A549 (cell line): ENCODE data around the gene MXRA7. TPM values are rescaled to one million over a fixed set of nuclear protein-coding genes. Genes with fewer than 3 reads are reported as not detected.

Source experiments
- BHLHE40 ChIP-seq: IDR thresholded peaks from 2 replicates; pipeline ENCODE4 v1.6.1; 2012; ENCODE audit warnings: low read depth, low read length, inconsistent platforms
- CBX2 ChIP-seq: fragments of 200-600 bp; sonication (generic); IDR thresholded peaks from 2 replicates; pipeline ENCODE4 v1.6.1; 2016; ENCODE audit warnings: low read depth, mild to moderate bottlenecking, borderline replicate concordance
- CBX8 ChIP-seq: fragments of 200-600 bp; sonication (generic); IDR thresholded peaks from 2 replicates; pipeline ENCODE4 v1.6.1; 2016
- CEBPB ChIP-seq, 2 experiments: fragments of >200 bp in 1 of 2; sonication (Bioruptor Twin) in 1 of 2; formaldehyde crosslinking in 1 of 2; IDR thresholded peaks; 2 replicates each; pipeline ENCODE4 v1.6.1; 2012 to 2016
- EHF ChIP-seq: fragments of 250-450 bp; sonication (Bioruptor Pico); IDR thresholded peaks from 2 replicates; pipeline ENCODE4 v1.5.0; 2020; ENCODE audit warnings: mild to moderate bottlenecking
- EHMT2 ChIP-seq: fragments of 200-600 bp; sonication (generic); IDR thresholded peaks from 2 replicates; pipeline ENCODE4 v1.6.1; 2016; ENCODE audit warnings: antibody characterized with exemption, low read depth, mild to moderate bottlenecking, moderate library complexity
- EP300 ChIP-seq, 2 experiments: fragments of >200 bp; sonication (Bioruptor Twin); formaldehyde crosslinking; IDR thresholded peaks; 2 replicates in 1 of 2; 3 replicates in 1 of 2; pipeline ENCODE4 v1.6.1; 2016 to 2017
- FOSB ChIP-seq: fragments of 250-450 bp; sonication (Bioruptor Pico); IDR thresholded peaks from 2 replicates; pipeline ENCODE4 v1.5.0; 2020; ENCODE audit warnings: mild to moderate bottlenecking, moderate library complexity
- GATA3 ChIP-seq: IDR thresholded peaks from 2 replicates; pipeline ENCODE4 v1.6.1; 2012; ENCODE audit warnings: borderline replicate concordance
- HDAC2 ChIP-seq: fragments of 200-600 bp; sonication (generic); IDR thresholded peaks from 2 replicates; pipeline ENCODE4 v1.6.1; 2016
- HEYL ChIP-seq: fragments of 250-450 bp; sonication (Bioruptor Pico); IDR thresholded peaks from 2 replicates; pipeline ENCODE4 v1.8.0; 2021; ENCODE audit warnings: mild to moderate bottlenecking, moderate library complexity
- HOXB13 ChIP-seq: fragments of 250-450 bp; sonication (Bioruptor Pico); IDR thresholded peaks from 2 replicates; pipeline ENCODE4 v1.5.0; 2020; ENCODE audit warnings: low read depth, mild to moderate bottlenecking, moderate library complexity
- HOXB5 ChIP-seq: fragments of 250-450 bp; sonication (Bioruptor Pico); IDR thresholded peaks from 2 replicates; pipeline ENCODE4 v1.5.0; 2020; ENCODE audit warnings: mild to moderate bottlenecking, moderate library complexity
- JUN ChIP-seq, 2 experiments: fragments of >200 bp; sonication (Bioruptor Twin); formaldehyde crosslinking; IDR thresholded peaks; 2 replicates in 1 of 2; 3 replicates in 1 of 2; pipeline ENCODE4 v1.6.1; 2016 to 2017
- JUNB ChIP-seq: fragments of >200 bp; sonication (Bioruptor Twin); formaldehyde crosslinking; IDR thresholded peaks from 2 replicates; pipeline ENCODE4 v1.6.1; 2016
- KDM1A ChIP-seq: fragments of 200-600 bp; sonication (generic); IDR thresholded peaks from 2 replicates; pipeline ENCODE4 v1.6.1; 2016; ENCODE audit warnings: low read depth, mild to moderate bottlenecking
- MAFK ChIP-seq: fragments of 450-650 bp; IDR thresholded peaks from 2 replicates; pipeline ENCODE4 v1.6.1; 2014; ENCODE audit not compliant: partially characterized antibody
- MYC ChIP-seq: IDR thresholded peaks from 2 replicates; pipeline ENCODE4 v1.6.1; 2012; ENCODE audit warnings: mild to moderate bottlenecking, inconsistent platforms, low read length, improper control_type of control experiment, borderline replicate concordance
- NFE2L2 ChIP-seq: fragments of 150-350 bp; conservative IDR thresholded peaks from 2 replicates; pipeline ENCODE4 v1.6.1; 2014; ENCODE audit warnings: low read length
- NPAS2 ChIP-seq: fragments of 250-450 bp; sonication (Bioruptor Pico); IDR thresholded peaks from 2 replicates; pipeline ENCODE4 v1.8.0; 2022; ENCODE audit warnings: mild to moderate bottlenecking, moderate library complexity, borderline replicate concordance
- PHF8 ChIP-seq: fragments of 200-600 bp; sonication (generic); IDR thresholded peaks from 2 replicates; pipeline ENCODE4 v1.6.1; 2016; ENCODE audit warnings: low read depth, mild to moderate bottlenecking, antibody characterized with exemption, moderate library complexity, borderline replicate concordance
- POLR2A ChIP-seq: IDR thresholded peaks from 2 replicates; pipeline ENCODE4 v1.6.1; 2012; ENCODE audit warnings: mild to moderate bottlenecking, low read length
- POLR2AphosphoS2 ChIP-seq: conservative IDR thresholded peaks from 2 replicates; pipeline ENCODE4 v1.6.1; 2012; ENCODE audit warnings: low read length, improper control_type of control experiment, inconsistent platforms
- RAD21 ChIP-seq, 2 experiments: fragments of >200 bp in 1 of 2; sonication (Bioruptor Twin) in 1 of 2; formaldehyde crosslinking in 1 of 2; IDR thresholded peaks in 1 of 2; conservative IDR thresholded peaks in 1 of 2; 2 replicates in 1 of 2; 3 replicates in 1 of 2; pipeline ENCODE4 v1.6.1; 2012 to 2018; ENCODE audit warnings: inconsistent platforms in 1 of 2
- RCOR1 ChIP-seq: fragments of 150-350 bp; IDR thresholded peaks from 2 replicates; pipeline ENCODE4 v1.6.1; 2014; ENCODE audit warnings: antibody characterized with exemption, low read length, low read depth
- RFX5 ChIP-seq: fragments of 450-650 bp; IDR thresholded peaks from 2 replicates; pipeline ENCODE4 v1.7.1; 2014; ENCODE audit warnings: antibody characterized with exemption, mild to moderate bottlenecking, moderate library complexity
- RNF2 ChIP-seq: fragments of 200-600 bp; sonication (generic); IDR thresholded peaks from 2 replicates; pipeline ENCODE4 v1.6.1; 2016; ENCODE audit warnings: low read depth, mild to moderate bottlenecking, antibody characterized with exemption, moderate library complexity, borderline replicate concordance
- SMC3 ChIP-seq: fragments of >200 bp; sonication (Bioruptor Twin); formaldehyde crosslinking; IDR thresholded peaks from 3 replicates; pipeline ENCODE4 v1.6.1; 2018; ENCODE audit warnings: inconsistent platforms
- SREBF2 ChIP-seq: fragments of 450-650 bp; IDR thresholded peaks from 2 replicates; pipeline ENCODE4 v1.6.1; 2014; ENCODE audit warnings: mild to moderate bottlenecking, moderate library complexity
- TFCP2L1 ChIP-seq: fragments of 250-450 bp; sonication (Bioruptor Pico); IDR thresholded peaks from 2 replicates; pipeline ENCODE4 v1.5.0; 2021; ENCODE audit warnings: mild to moderate bottlenecking
- TP53 ChIP-seq: fragments of 250-450 bp; sonication (Bioruptor Pico); IDR thresholded peaks from 2 replicates; pipeline ENCODE4 v1.5.0; 2021; ENCODE audit warnings: mild to moderate bottlenecking, moderate library complexity
- ZC3H11A ChIP-seq: fragments of 450-650 bp; IDR thresholded peaks from 2 replicates; pipeline ENCODE4 v1.6.1; 2014; ENCODE audit warnings: antibody characterized with exemption, mild to moderate bottlenecking
- ZFP36 ChIP-seq: fragments of 450-650 bp; IDR thresholded peaks from 2 replicates; pipeline ENCODE4 v1.6.1; 2014; ENCODE audit warnings: borderline replicate concordance; ENCODE audit not compliant: partially characterized antibody
- ZNF302 ChIP-seq: fragments of 250-450 bp; sonication (Bioruptor Pico); IDR thresholded peaks from 2 replicates; pipeline ENCODE4 v1.9.0; 2021; ENCODE audit warnings: inconsistent platforms, mild to moderate bottlenecking, moderate library complexity
- polyA plus RNA-seq, 4 experiments: library from polyadenylated mRNA; depleted of rRNA in 3 of 4; stranded (reverse); fragments of >200 nt; fragmentation: RNase III in 1 of 4; extraction: RNeasy Plus Mini Kit Qiagen cat#74134 plus additional on column Dnase treatment in 1 of 4; gene quantifications; 2 replicates in 3 of 4; 3 replicates in 1 of 4; pipeline ENCODE4 v1.2.3, GENCODE V29; 2011 to 2017
- TF ChIP-seq, protein P1 (sequence below): IDR thresholded peaks from 2 replicates; pipeline ENCODE4 v1.6.1; 2012; ENCODE audit warnings: low read depth, borderline replicate concordance
- TF ChIP-seq, protein P2 (sequence below): fragments of 250-450 bp; sonication (Bioruptor Pico); IDR thresholded peaks from 2 replicates; pipeline ENCODE4 v1.5.0; 2020; ENCODE audit warnings: low read depth, mild to moderate bottlenecking, moderate library complexity
- TF ChIP-seq, protein P3 (sequence below): IDR thresholded peaks from 2 replicates; pipeline ENCODE4 v1.6.1; 2012
- TF ChIP-seq, protein P4 (sequence below): fragments of >200 bp; sonication (Bioruptor Twin); formaldehyde crosslinking; IDR thresholded peaks from 3 replicates; pipeline ENCODE4 v1.6.1; 2016
- TF ChIP-seq, protein P5 (sequence below): IDR thresholded peaks from 2 replicates; pipeline ENCODE4 v1.6.1; 2012
- TF ChIP-seq, protein P6 (sequence below): fragments of 250-450 bp; sonication (Bioruptor Pico); IDR thresholded peaks from 2 replicates; pipeline ENCODE4 v1.5.0; 2021; ENCODE audit warnings: mild to moderate bottlenecking, moderate library complexity, borderline replicate concordance

The MXRA7 gene
- polyA plus RNA-seq, 2 of the 4 experiments (the other 2 are of a cell fraction): 47.8 to 57.2 TPM

DNA sequence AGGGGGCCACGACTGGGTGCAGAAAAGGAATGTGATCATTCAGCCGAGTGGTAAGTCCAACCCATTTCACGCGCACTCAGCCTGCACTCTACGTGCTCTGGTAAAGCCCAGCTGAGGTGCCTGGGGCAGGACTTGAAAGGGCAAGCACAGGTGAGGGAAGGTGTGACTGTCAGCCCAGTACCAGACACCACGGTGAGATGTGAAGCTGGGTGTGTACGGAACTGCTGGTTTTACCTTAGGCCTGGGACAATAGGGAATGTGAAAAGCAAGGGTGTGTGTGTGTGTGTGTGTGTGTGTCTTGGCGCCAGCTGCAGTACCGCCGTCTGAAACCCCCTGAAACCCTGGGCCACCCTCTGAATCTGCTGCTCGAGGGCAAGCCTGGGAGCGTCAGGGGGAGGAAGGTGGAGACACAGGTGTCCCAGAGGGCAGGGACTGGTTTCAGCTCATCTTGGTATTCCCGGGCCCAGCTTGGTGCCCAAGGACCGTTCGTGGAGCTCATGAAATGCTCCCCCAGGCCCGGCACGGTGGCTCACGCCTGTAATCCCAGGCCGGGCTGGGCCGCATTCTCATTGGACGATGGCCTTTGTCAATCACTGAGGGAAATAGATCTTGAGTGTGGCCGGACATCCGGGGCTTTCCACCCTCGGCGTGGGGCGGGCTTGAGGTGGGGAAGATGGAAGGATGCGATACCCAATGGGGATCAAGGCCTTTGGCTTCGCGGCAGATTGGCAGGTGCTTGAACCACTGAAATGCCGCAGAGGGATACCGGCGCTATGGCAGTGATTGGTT is 39.4 kb downstream of the MXRA7 start (continued):
- TF ChIP-seq, protein P1, sequence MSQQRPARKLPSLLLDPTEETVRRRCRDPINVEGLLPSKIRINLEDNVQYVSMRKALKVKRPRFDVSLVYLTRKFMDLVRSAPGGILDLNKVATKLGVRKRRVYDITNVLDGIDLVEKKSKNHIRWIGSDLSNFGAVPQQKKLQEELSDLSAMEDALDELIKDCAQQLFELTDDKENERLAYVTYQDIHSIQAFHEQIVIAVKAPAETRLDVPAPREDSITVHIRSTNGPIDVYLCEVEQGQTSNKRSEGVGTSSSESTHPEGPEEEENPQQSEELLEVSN: peak; percentile 58; the same call in 1 of the 2 replicates
- TF ChIP-seq CEBPB (IDR thresholded peaks at IDR 0.05) (no peak), HDAC2 (no peak), RAD21 (conservative IDR thresholded peaks at IDR 0.05 in 1 of 2, IDR thresholded peaks at IDR 0.05 in 1 of 2) (no peak), EHF (CRISPR knock-in tag) (no peak), SREBF2 (no peak), NFE2L2 (no peak), HOXB13 (CRISPR knock-in tag) (no peak), CBX8 (no peak), RCOR1 (no peak), HEYL (CRISPR knock-in tag) (no peak), FOSB (no peak), NPAS2 (CRISPR knock-in tag) (no peak), JUN (IDR thresholded peaks at IDR 0.05) (peak; percentile 30 to 49; a peak in 3 of 5 replicates), MAFK (no peak), TFCP2L1 (CRISPR knock-in tag) (no peak), RFX5 (no peak), HOXB5 (CRISPR knock-in tag) (0 out of 2 replicates have a peak, but pooled peaks have one; percentile 22), RNF2 (no peak), TP53 (no peak), POLR2A (peak; percentile 66), SMC3 (no peak), GATA3 (no peak), EP300 (IDR thresholded peaks at IDR 0.05) (no peak), ZNF302 (CRISPR knock-in tag) (no peak), ZFP36 (no peak), PHF8 (peak; percentile 34; the same call in 1 of the 2 replicates), JUNB (no peak), CBX2 (no peak), POLR2AphosphoS2 (no peak), EHMT2 (no peak), KDM1A (no peak), MYC (peak; percentile 17; the same call in 1 of the 2 replicates), BHLHE40 (no peak), ZC3H11A (no peak)
- TF ChIP-seq, protein P2, sequence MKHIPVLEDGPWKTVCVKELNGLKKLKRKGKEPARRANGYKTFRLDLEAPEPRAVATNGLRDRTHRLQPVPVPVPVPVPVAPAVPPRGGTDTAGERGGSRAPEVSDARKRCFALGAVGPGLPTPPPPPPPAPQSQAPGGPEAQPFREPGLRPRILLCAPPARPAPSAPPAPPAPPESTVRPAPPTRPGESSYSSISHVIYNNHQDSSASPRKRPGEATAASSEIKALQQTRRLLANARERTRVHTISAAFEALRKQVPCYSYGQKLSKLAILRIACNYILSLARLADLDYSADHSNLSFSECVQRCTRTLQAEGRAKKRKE (CRISPR knock-in tag): no peak; the same call in 1 of the 2 replicates
- TF ChIP-seq, protein P3, sequence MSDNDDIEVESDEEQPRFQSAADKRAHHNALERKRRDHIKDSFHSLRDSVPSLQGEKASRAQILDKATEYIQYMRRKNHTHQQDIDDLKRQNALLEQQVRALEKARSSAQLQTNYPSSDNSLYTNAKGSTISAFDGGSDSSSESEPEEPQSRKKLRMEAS: peak; percentile 82
- TF ChIP-seq, protein P4, sequence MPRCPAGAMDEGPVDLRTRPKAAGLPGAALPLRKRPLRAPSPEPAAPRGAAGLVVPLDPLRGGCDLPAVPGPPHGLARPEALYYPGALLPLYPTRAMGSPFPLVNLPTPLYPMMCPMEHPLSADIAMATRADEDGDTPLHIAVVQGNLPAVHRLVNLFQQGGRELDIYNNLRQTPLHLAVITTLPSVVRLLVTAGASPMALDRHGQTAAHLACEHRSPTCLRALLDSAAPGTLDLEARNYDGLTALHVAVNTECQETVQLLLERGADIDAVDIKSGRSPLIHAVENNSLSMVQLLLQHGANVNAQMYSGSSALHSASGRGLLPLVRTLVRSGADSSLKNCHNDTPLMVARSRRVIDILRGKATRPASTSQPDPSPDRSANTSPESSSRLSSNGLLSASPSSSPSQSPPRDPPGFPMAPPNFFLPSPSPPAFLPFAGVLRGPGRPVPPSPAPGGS: peak; percentile 44; the same call in 2 of the 3 replicates
- TF ChIP-seq, protein P5, sequence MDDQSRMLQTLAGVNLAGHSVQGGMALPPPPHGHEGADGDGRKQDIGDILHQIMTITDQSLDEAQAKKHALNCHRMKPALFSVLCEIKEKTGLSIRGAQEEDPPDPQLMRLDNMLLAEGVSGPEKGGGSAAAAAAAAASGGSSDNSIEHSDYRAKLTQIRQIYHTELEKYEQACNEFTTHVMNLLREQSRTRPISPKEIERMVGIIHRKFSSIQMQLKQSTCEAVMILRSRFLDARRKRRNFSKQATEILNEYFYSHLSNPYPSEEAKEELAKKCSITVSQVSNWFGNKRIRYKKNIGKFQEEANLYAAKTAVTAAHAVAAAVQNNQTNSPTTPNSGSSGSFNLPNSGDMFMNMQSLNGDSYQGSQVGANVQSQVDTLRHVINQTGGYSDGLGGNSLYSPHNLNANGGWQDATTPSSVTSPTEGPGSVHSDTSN: peak; percentile 100
- TF ChIP-seq, protein P6, sequence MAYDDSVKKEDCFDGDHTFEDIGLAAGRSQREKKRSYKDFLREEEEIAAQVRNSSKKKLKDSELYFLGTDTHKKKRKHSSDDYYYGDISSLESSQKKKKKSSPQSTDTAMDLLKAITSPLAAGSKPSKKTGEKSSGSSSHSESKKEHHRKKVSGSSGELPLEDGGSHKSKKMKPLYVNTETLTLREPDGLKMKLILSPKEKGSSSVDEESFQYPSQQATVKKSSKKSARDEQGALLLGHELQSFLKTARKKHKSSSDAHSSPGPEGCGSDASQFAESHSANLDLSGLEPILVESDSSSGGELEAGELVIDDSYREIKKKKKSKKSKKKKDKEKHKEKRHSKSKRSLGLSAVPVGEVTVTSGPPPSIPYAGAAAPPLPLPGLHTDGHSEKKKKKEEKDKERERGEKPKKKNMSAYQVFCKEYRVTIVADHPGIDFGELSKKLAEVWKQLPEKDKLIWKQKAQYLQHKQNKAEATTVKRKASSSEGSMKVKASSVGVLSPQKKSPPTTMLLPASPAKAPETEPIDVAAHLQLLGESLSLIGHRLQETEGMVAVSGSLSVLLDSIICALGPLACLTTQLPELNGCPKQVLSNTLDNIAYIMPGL (CRISPR knock-in tag): no peak
